Forelimb muscle (tissue), 1 donor: Measurements from ENCODE around the gene SDK2. TPM values are rescaled to one million over a fixed set of nuclear protein-coding genes. Genes with fewer than 3 reads are reported as not detected.
"Not testable (repeated sequence)": the region's sequence is repeated elsewhere in the genome, so short reads cannot be mapped to it uniquely, and the experiment has no call there.

Experiments used
- DNase-seq: peaks from one replicate; pipeline ENCODE4 v3.0.0-alpha.2; 2013; ENCODE audit warnings: low read depth
- polyA plus RNA-seq: library from polyadenylated mRNA; unstranded; fragments of 120-200 nt; gene quantifications from one replicate; pipeline ENCODE4 v1.2.1, GENCODE V29; 2013; ENCODE audit not compliant: insufficient read length

SDK2 gene
- polyA plus RNA-seq, 1 donor, result 27.2 TPM

GRCh38 chr17:73325527-73325842 is 318.8 kb downstream of the SDK2 start:
- no peak for DNase-seq

- DNase-seq, result no peak
Observed at GRCh38 chr17:73324711-73325526, 319.3 kb downstream of the SDK2 start.

GRCh38 chr17:73324160-73324475 is 320.1 kb downstream of the SDK2 start:
- no peak for DNase-seq

- no peak for DNase-seq
Observed at GRCh38 chr17:73323409-73324159, 320.7 kb downstream of the SDK2 start.

- no peak for DNase-seq
Observed at GRCh38 chr17:73320601-73321264, 323.5 kb downstream of the SDK2 start.

- no peak for DNase-seq
Observed at GRCh38 chr17:73319766-73320165, 324.5 kb downstream of the SDK2 start.

GRCh38 chr17:73318836-73319235 is 325.4 kb downstream of the SDK2 start:
- no peak for DNase-seq

- no peak for DNase-seq
Observed at GRCh38 chr17:73318427-73318813, 325.8 kb downstream of the SDK2 start.

GRCh38 chr17:73317513-73318426 is 326.5 kb downstream of the SDK2 start:
- no peak for DNase-seq

GRCh38 chr17:73316919-73317505 is 327.2 kb downstream of the SDK2 start:
- no peak for DNase-seq

GRCh38 chr17:73315471-73315870 is 328.8 kb downstream of the SDK2 start:
- DNase-seq, result no peak

GRCh38 chr17:73313526-73314127 is 330.6 kb downstream of the SDK2 start:
- no peak for DNase-seq

GRCh38 chr17:73312887-73313286 is 331.4 kb downstream of the SDK2 start:
- not testable (repeated sequence) for DNase-seq

- peak; percentile 69 for DNase-seq
Observed at GRCh38 chr17:73311781-73312641, 332.2 kb downstream of the SDK2 start, which contains the start of gene CDC42EP4. Gene CDC42EP4, minus strand, starts transcription at chr17:73312001. Its CDS starts 25,501 bp downstream, at chr17:73286500.

GRCh38 chr17:73311428-73311780 is 332.8 kb downstream of the SDK2 start:
- DNase-seq, result no peak

GRCh38 chr17:73309727-73310596 is 334.3 kb downstream of the SDK2 start:
- DNase-seq, result no peak

GRCh38 chr17:73308959-73309358 is 335.3 kb downstream of the SDK2 start:
- DNase-seq, result not testable (repeated sequence)

- DNase-seq, result no peak
Observed at GRCh38 chr17:73308017-73308823, 336.0 kb downstream of the SDK2 start.
